ENCODE results near the gene AKR1C4. TPM values are rescaled to one million over a fixed set of nuclear protein-coding genes. Genes with fewer than 3 reads are reported as not detected.

Gene AKR1C4
- total and polyA plus RNA-seq, 2 of the 8 experiments (the other 6 are each of a cell fraction or from before 2014, with no cell fraction given) = not detected

- no peak overlapping the region for H2AFZ ChIP-seq (ENCODE audit: low read length)
- H4K5ac ChIP-seq (ENCODE audit: insufficient read length, low read depth, low read length) = no peak overlapping the region
- H3K9me3 ChIP-seq (ENCODE audit: insufficient read depth in 2 of 2, low read depth in 1 of 2, low read length in 1 of 2) = peaks cover 22 to 33% of the 10 kb centered on the region in 2 experiments; a peak in 3 of 4 replicates
- H3K27ac ChIP-seq (ENCODE audit: low read depth, low read length) = no peak overlapping the region
- no peaks in the 10 kb centered on the region for H3K79me2 ChIP-seq (ENCODE audit: control insufficient read depth in 1 of 2, insufficient read depth in 2 of 2, low read length in 2 of 2)
- no peak overlapping the region for H3K4ac ChIP-seq (replicated peaks; ENCODE audit: insufficient read length, low read depth, low read length)
- H2BK12ac ChIP-seq (ENCODE audit: low read depth, low read length) = no peak overlapping the region
- no peaks in the 10 kb centered on the region for H3K27me3 ChIP-seq (replicated peaks in 1 of 4; ENCODE audit: control insufficient read depth in 3 of 4, extremely low read depth in 1 of 4, insufficient read depth in 3 of 4, low read length in 3 of 4)
- 95% methylated on average over 3 of the region's 3 CpGs; no CpG with 5 or more reads in 1 of the 2 experiments for WGBS, 2 experiments (ENCODE audit: extremely low coverage in 1 of 2, insufficient coverage in 1 of 2, insufficient read length in 1 of 2, insufficient replicate concordance in 2 of 2, low coverage in 1 of 2, low lambda C conversion rate in 2 of 2, missing lambda C conversion rate in 1 of 2)
- H4K8ac ChIP-seq (ENCODE audit: extremely low read depth, insufficient read depth, low read length) = no peak overlapping the region
- H3K4me1 ChIP-seq (replicated peaks in 1 of 4; ENCODE audit: control insufficient read depth in 3 of 4, insufficient read depth in 4 of 4, low read length in 3 of 4) = no peaks in the 10 kb centered on the region
- H2BK20ac ChIP-seq (ENCODE audit: low read length) = no peak overlapping the region
- DNase-seq (ENCODE audit: low read depth in 1 of 2, low spot score in 2 of 2) = no peak
- FAIRE-seq = no peak
- H3K4me2 ChIP-seq (ENCODE audit: insufficient read depth in 1 of 2, low read depth in 2 of 2, low read length in 2 of 2) = no peak overlapping the region
- TF ChIP-seq EGR1 (IDR thresholded peaks at IDR 0.05; ENCODE audit: borderline replicate concordance, low read depth, low read length) (no peak), JUND (IDR thresholded peaks at IDR 0.05; ENCODE audit: low read length) (no peak), CBX8 (IDR thresholded peaks at IDR 0.05; ENCODE audit: borderline replicate concordance, low read depth, low read length) (no peak), POU5F1 (IDR thresholded peaks at IDR 0.05; ENCODE audit: low read depth, low read length) (no peak), BCL11A (IDR thresholded peaks at IDR 0.05; ENCODE audit: low read depth in 2 of 2, low read length in 2 of 2) (no peak)
- TF ChIP-seq, protein P1, sequence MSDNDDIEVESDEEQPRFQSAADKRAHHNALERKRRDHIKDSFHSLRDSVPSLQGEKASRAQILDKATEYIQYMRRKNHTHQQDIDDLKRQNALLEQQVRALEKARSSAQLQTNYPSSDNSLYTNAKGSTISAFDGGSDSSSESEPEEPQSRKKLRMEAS (IDR thresholded peaks at IDR 0.05) = no peak
- no peaks in the 10 kb centered on the region for H4K20me1 ChIP-seq (replicated peaks in 1 of 2; ENCODE audit: control insufficient read depth in 1 of 2, insufficient read depth in 2 of 2, low read length in 2 of 2)
- ChIA-PET POLR2A (ENCODE audit: partially characterized antibody) (no interaction called here), CTCF (ENCODE audit: partially characterized antibody) (no interaction called here)
- H3K56ac ChIP-seq (replicated peaks; ENCODE audit: insufficient read length, low read depth, low read length) = no peak overlapping the region
- H3K79me1 ChIP-seq (ENCODE audit: low read depth, low read length) = no peaks in the 10 kb centered on the region
- H2BK120ac ChIP-seq (replicated peaks; ENCODE audit: low read depth, low read length) = no peak overlapping the region
- H3K23me2 ChIP-seq (ENCODE audit: low read depth, low read length) = no peaks in the 10 kb centered on the region
- H3K4me3 ChIP-seq (ENCODE audit: extremely low read depth in 1 of 4, insufficient read depth in 2 of 4, low read depth in 3 of 4, low read length in 4 of 4) = no peak overlapping the region
- no peak overlapping the region for H2BK5ac ChIP-seq (ENCODE audit: low read depth, low read length)
- H4K91ac ChIP-seq (replicated peaks; ENCODE audit: insufficient read length, low read length) = no peak overlapping the region
- H2BK15ac ChIP-seq (ENCODE audit: low read length) = no peak overlapping the region
- H3K18ac ChIP-seq (ENCODE audit: extremely low read depth, low read length) = no peak overlapping the region
- no peak overlapping the region for H3K23ac ChIP-seq (ENCODE audit: insufficient read length)
- no peak overlapping the region for H2AK5ac ChIP-seq (ENCODE audit: low read depth, low read length)
- no peaks in the 10 kb centered on the region for H3K36me3 ChIP-seq (ENCODE audit: control insufficient read depth in 2 of 4, insufficient read depth in 4 of 4, low read length in 3 of 4)
- no peak overlapping the region for H3K9ac ChIP-seq (replicated peaks in 1 of 4; ENCODE audit: extremely low read depth in 1 of 4, low read depth in 3 of 4, low read length in 3 of 4)
- H3K14ac ChIP-seq (ENCODE audit: insufficient read length) = no peak overlapping the region
Observed at GRCh38 chr10:5151076-5151475, 45.6 kb upstream of the AKR1C4 start.

Measured in H1 (cell line).